Right lobe of liver (tissue), 4 donors: ENCODE data around the gene SLC6A8.

Experiments
- POLR2A ChIP-seq: fragments of 450-650 bp; IDR thresholded peaks from one replicate; pipeline ENCODE4 v1.6.1; 2017; ENCODE audit warnings: antibody characterized with exemption, mild to moderate bottlenecking
- TF ChIP-seq, protein P1 (sequence below), 4 donors: fragments of 200-600 bp in 3 of 4; fragments of 450-650 bp in 1 of 4; IDR thresholded peaks; one replicate each; pipeline versions ENCODE4 v1.5.1 to v1.8.0; 2016 to 2022; ENCODE audit warnings: antibody characterized with exemption in 4 of 4, mild to moderate bottlenecking in 2 of 4
- donor health status: DM: no; HTN: no; CAD: no.
- donor health status: DM: no; HTN: no; CAD: no.
- donor health status: DM: no; HTN: yes; CAD: no.

DNA sequence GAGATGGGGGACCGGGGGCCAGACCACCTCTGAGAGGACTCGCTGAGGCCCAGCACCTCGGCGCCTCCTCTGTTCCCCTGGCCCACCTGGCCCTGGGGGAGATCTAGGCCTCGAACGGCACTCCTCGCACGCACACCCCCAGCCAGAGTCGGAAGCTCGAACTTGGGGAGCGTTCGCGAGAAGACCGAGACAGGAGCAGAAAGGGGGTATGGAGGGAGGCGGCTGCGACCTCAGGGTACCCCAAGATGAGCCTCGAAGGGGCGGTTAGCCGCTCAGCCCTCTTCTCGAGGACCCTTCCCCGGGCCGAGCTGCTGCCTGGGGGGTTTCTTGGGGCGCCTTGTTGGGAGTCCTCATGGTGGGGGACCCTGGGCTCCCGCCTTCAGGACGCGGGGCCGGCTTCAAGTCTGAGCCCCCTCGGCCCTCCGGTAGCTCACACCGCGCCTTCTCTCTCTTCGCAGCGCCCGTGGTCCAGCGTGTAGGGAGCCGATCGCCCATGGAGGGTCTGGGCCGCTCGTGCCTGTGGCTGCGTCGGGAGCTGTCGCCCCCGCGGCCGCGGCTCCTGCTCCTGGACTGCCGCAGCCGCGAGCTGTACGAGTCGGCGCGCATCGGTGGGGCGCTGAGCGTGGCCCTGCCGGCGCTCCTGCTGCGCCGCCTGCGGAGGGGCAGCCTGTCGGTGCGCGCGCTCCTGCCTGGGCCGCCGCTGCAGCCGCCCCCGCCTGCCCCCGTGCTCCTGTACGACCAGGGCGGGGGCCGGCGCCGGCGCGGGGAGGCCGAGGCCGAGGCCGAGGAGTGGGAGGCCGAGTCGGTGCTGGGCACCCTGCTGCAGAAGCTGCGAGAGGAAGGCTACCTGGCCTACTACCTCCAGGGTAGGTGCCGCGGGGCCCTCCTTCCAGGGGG, 40.0 kb upstream of the SLC6A8 start:
- TF ChIP-seq, protein P1, sequence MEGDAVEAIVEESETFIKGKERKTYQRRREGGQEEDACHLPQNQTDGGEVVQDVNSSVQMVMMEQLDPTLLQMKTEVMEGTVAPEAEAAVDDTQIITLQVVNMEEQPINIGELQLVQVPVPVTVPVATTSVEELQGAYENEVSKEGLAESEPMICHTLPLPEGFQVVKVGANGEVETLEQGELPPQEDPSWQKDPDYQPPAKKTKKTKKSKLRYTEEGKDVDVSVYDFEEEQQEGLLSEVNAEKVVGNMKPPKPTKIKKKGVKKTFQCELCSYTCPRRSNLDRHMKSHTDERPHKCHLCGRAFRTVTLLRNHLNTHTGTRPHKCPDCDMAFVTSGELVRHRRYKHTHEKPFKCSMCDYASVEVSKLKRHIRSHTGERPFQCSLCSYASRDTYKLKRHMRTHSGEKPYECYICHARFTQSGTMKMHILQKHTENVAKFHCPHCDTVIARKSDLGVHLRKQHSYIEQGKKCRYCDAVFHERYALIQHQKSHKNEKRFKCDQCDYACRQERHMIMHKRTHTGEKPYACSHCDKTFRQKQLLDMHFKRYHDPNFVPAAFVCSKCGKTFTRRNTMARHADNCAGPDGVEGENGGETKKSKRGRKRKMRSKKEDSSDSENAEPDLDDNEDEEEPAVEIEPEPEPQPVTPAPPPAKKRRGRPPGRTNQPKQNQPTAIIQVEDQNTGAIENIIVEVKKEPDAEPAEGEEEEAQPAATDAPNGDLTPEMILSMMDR (IDR thresholded peaks at IDR 0.05): no peak
- TF ChIP-seq POLR2A: no peak
